GM12874 (cell line): Measurements from ENCODE around the gene OXGR1.

Experiments used
- TF ChIP-seq, protein P1 (sequence below): IDR thresholded peaks from 2 replicates; pipeline ENCODE4 v1.5.1; 2011; ENCODE audit warnings: low read depth, mild to moderate bottlenecking, control low read depth, low read length, moderate library complexity; ENCODE audit not compliant: insufficient read depth

OXGR1 gene

DNA sequence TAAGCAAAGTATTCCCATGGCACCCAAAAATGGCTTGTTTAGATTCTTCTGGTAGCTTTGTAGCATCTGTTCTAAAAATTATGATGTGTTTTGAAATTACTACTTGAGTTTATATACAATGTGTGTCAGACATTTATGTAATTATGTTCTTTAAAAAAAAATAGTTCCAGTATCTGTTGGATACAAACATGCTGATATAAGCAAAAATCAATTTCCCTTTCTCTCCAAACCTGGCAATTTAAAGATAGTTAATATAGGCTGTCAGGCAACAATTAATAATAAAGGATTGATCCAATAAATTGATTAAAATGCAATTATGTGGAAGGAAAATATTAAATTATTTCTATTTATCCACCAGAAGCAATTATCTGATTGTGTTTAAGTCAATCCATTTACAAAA, 41.7 kb downstream of the OXGR1 start:
- TF ChIP-seq, protein P1, sequence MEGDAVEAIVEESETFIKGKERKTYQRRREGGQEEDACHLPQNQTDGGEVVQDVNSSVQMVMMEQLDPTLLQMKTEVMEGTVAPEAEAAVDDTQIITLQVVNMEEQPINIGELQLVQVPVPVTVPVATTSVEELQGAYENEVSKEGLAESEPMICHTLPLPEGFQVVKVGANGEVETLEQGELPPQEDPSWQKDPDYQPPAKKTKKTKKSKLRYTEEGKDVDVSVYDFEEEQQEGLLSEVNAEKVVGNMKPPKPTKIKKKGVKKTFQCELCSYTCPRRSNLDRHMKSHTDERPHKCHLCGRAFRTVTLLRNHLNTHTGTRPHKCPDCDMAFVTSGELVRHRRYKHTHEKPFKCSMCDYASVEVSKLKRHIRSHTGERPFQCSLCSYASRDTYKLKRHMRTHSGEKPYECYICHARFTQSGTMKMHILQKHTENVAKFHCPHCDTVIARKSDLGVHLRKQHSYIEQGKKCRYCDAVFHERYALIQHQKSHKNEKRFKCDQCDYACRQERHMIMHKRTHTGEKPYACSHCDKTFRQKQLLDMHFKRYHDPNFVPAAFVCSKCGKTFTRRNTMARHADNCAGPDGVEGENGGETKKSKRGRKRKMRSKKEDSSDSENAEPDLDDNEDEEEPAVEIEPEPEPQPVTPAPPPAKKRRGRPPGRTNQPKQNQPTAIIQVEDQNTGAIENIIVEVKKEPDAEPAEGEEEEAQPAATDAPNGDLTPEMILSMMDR = no peak

DNA sequence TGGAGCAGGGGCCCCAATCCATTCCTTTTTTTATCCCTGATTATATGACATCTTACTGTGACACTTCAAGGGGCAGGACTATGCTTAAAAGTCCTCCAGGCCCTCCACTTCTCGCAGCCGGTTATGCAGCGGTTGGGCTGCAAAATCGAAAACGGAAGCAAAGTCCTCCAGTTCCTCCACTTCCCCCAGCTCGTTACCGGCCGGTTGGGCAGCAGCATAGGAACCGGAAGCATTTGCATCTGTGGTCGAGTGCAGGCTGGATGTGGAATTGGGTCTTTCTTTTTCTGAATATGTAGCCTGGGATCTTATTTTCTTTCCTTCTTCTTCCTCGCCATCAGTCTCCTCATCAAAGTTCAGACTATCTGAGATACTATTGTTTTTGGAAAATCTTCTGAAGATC, 46.1 kb downstream of the OXGR1 start:
- TF ChIP-seq, protein P1 = no peak

DNA sequence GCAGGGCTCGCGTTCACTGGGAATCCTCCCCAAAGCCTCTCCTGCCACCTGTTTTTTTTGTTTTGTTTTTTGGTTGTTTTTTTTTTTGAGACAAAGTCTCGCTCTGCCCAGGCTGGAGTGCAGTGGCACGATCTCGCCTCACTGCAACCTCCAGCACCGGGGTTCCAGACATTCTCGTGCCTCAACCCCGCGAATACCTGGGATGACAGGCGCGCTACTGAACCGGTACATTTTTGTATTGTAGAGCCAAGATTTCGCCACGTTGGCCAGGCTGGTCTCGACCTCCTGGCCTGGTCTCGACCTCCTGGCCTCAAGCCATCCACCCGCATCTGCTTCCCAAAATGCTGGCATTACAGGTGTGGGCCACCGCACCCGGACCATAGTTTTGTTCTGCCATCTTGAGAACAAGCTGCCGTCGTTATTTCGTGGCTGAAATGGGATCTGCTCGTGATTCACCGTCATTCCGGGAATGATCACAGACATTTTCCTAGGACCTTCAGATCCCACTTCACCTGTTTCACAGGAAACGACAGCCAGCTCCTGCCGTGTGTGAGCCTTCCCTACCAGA, 46.8 kb downstream of the OXGR1 start:
- TF ChIP-seq, protein P1 = no peak

GRCh38 chr13:96946709-96947311, 47.5 kb downstream of the OXGR1 start:
- TF ChIP-seq, protein P1 = no peak

DNA sequence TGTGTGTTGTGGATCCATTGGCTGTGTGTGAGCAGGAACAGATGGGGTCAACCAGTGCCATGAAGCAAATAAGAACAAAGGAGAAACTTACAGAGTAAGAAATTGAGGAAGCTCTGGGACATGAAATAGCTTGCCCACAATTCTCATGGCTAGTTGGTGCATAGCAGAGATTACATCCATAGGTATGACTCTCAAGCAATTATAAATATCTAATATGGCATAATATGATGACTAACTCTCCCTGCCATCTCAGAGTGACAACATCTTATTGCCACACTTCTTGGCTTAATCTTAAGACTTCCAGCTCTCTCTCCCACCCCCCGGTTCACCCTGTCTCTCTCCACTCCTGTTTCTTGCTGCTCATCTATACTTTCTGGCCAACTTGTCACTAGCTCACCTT, 53.3 kb downstream of the OXGR1 start:
- TF ChIP-seq, protein P1 = no peak

DNA sequence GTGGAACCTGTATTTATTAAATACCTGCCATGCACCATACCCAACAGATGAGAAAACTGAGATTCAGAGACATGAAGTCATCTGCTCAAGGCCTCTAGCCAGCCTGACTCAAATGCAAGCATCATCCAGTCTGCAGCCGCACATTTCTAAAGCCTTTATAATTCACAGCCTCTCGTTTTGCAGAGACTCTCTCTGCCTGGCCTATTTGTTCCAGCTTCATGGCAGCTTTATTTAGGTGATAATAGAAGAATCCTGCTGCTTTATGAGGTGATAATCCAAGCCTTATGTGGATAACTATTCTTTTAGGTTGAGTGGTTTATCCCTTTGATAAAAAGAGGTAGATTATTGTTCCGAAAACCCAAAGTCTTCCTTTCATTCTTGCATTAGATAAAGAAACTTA, 58.4 kb downstream of the OXGR1 start:
- TF ChIP-seq, protein P1 = no peak
